ENCODE measurements around the gene ATOX1.

DNA sequence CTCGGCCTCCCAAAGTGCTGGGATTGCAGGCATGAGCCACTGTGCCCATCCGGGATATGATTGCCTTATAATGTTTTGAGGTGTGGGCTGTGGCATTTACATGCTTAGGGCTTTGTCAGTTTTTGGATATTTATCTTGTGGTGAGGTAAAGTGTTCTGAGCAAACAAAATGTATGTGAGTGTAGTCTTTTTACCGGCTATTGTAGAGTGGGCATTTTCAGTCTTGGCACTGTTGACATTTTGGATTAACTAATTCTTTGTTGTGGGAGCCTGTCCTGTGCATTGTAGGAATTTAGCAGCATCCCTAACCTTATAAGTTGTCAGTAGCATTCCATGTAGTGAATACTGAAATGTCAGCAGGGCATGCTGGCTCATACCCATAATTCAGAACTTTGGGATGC lies 34.9 kb upstream of the ATOX1 start:
- no peak for TF ChIP-seq CTCF (IDR thresholded peaks at IDR 0.05)
- no peak for TF ChIP-seq EZH2 (IDR thresholded peaks at IDR 0.05; ENCODE audit: borderline replicate concordance, insufficient read depth, low read depth, low read length, poor library complexity, severe bottlenecking)

Measured in B cell (primary cell).